ENCODE data around the gene NMRAL1.

DNA sequence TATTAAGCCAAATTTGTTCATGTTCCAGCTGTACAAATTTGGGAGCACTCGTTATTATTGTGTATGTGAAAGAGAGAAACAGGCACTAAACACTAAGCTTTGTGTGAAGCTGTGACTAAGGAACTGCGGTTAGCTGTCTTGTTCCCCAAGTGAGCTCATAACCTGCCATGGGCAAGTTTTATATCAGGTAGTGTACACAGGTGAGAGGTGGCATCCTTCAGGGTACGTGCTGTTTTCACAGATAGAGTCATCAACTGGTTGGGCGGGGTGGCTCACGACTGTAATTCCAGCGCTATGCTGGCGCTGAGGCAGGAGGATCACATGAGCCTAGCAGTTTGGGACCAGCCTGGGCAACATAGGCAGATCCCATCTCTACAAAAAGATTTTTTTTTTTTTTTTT lies 45.9 kb downstream of the NMRAL1 start:
- TF ChIP-seq, protein P1, sequence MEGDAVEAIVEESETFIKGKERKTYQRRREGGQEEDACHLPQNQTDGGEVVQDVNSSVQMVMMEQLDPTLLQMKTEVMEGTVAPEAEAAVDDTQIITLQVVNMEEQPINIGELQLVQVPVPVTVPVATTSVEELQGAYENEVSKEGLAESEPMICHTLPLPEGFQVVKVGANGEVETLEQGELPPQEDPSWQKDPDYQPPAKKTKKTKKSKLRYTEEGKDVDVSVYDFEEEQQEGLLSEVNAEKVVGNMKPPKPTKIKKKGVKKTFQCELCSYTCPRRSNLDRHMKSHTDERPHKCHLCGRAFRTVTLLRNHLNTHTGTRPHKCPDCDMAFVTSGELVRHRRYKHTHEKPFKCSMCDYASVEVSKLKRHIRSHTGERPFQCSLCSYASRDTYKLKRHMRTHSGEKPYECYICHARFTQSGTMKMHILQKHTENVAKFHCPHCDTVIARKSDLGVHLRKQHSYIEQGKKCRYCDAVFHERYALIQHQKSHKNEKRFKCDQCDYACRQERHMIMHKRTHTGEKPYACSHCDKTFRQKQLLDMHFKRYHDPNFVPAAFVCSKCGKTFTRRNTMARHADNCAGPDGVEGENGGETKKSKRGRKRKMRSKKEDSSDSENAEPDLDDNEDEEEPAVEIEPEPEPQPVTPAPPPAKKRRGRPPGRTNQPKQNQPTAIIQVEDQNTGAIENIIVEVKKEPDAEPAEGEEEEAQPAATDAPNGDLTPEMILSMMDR (IDR thresholded peaks at IDR 0.05): no peak
- no peak for TF ChIP-seq POLR2A (IDR thresholded peaks at IDR 0.05)

Measured in lower leg skin (tissue), 3 donors.